Breast epithelium (tissue), 4 donors: ENCODE data around the gene CSNK2A1. TPM values are rescaled to one million over a fixed set of nuclear protein-coding genes. Genes with fewer than 3 reads are reported as not detected.

Source experiments
- DNase-seq, 2 donors: peaks; one replicate each; pipeline ENCODE4 v3.0.0-alpha.2; 2019; ENCODE audit warnings: low spot score in 2 of 2
- H3K27ac ChIP-seq, 2 donors: fragments of 200-600 bp; sonication (generic) in 1 of 2; one replicate each; pipeline ENCODE4 v1.5.1; 2016 to 2019; ENCODE audit warnings: mild to moderate bottlenecking in 1 of 2
- H3K27me3 ChIP-seq, 2 donors: fragments of 200-600 bp; sonication (generic) in 1 of 2; one replicate each; pipeline versions ENCODE4 v1.5.1 to v1.6.0; 2017 to 2019; ENCODE audit warnings: control low read depth in 1 of 2, mild to moderate bottlenecking in 1 of 2
- H3K36me3 ChIP-seq: fragments of 200-600 bp; one replicate; pipeline ENCODE4 v1.5.1; 2019
- H3K4me1 ChIP-seq, 2 donors: fragments of 200-600 bp; sonication (generic); one replicate each; pipeline ENCODE4 v1.5.1; 2016 to 2019; ENCODE audit warnings: control low read depth in 1 of 2
- H3K4me3 ChIP-seq, 3 donors: fragments of 200-600 bp; sonication (generic); 1 replicate in 2 of 3; 2 replicates in 1 of 3; pipeline ENCODE4 v1.5.1; 2016 to 2019; ENCODE audit warnings: mild to moderate bottlenecking in 3 of 3, moderate library complexity in 2 of 3
- H3K9me3 ChIP-seq, 2 donors: fragments of 200-600 bp; sonication (generic) in 1 of 2; one replicate each; pipeline ENCODE4 v1.5.1; 2016 to 2019; ENCODE audit warnings: control low read depth in 1 of 2
- POLR2A ChIP-seq: fragments of 450-650 bp; IDR thresholded peaks from one replicate; pipeline ENCODE4 v1.6.1; 2016; ENCODE audit warnings: antibody characterized with exemption, mild to moderate bottlenecking, moderate library complexity
- POLR2AphosphoS5 ChIP-seq, 3 donors: sonication (generic); formaldehyde crosslinking; IDR thresholded peaks; one replicate each; pipeline ENCODE4 v1.6.1; 2017; ENCODE audit warnings: antibody characterized with exemption in 3 of 3
- intact Hi-C: fragments of 100-400 bp; cut with DNase I; formaldehyde crosslinking; loops from one replicate; pipeline ENCODE4 v1.15.1; 2023; ENCODE audit warnings: low total_unique reads
- total RNA-seq, 3 donors: library from RNA; depleted of rRNA; stranded (reverse); fragments of >200 nt; gene quantifications; one replicate each; pipeline ENCODE4 v1.1.0, GENCODE V29; 2016
- TF ChIP-seq, protein P1 (sequence below), 3 donors: fragments of 450-650 bp; IDR thresholded peaks; one replicate each; pipeline ENCODE4 v1.5.1; 2016 to 2017; ENCODE audit warnings: antibody characterized with exemption in 3 of 3, mild to moderate bottlenecking in 3 of 3, moderate library complexity in 3 of 3

The CSNK2A1 gene
- total RNA-seq, 3 donors from 2014 or later = 55.0 to 90.9 (median 77.7) TPM

DNA sequence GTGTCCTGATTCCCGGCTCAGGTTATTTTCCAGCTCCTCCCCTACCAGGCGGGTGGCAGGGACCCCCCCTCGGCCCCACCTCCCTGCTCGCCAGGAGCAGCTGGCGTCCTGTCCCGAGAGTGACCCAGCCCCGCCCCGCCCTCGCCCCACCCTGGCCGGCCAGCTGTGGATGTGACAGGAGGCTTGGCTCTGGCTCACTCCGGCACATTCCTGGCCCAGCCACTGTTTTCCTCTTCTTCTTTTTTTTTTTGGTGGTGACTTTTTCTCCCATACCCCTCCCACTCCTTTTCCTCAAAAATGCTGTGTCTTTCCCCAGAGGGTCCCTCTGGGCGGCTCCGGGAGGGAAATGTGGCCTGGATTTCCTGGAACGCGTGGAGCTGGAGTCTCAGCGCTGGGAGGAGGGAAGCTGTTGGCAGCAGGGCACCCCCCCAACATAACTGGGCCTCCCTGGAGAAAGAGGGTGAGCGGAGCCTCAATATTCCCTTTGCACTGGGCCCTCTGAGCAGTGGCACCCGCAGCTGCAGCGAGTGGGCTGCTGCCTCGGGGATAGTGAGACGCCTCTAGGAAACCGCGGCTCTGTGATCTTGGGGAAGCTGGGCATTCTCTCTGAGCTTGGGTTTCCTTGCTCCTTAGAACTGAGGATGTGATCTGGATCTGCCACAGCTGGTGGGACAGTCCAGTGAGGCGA is 28.3 kb upstream of the CSNK2A1 start:
- Histone ChIP-seq H3K9me3 (no peaks in the 10 kb centered on the region), H3K36me3 (no peaks in the 10 kb centered on the region), H3K27me3 (peaks cover 3 to 24% of the 10 kb centered on the region in 2 donors), H3K27ac (no peak overlapping the region), H3K4me3 (peak overlapping the region in 1 of 3 donors; percentile 36), H3K4me1 (peaks cover 0 to 7% of the 10 kb centered on the region in 2 donors)
- no peak for TF ChIP-seq POLR2A
- no peak for TF ChIP-seq POLR2AphosphoS5 (IDR thresholded peaks at IDR 0.05)
- TF ChIP-seq, protein P1, sequence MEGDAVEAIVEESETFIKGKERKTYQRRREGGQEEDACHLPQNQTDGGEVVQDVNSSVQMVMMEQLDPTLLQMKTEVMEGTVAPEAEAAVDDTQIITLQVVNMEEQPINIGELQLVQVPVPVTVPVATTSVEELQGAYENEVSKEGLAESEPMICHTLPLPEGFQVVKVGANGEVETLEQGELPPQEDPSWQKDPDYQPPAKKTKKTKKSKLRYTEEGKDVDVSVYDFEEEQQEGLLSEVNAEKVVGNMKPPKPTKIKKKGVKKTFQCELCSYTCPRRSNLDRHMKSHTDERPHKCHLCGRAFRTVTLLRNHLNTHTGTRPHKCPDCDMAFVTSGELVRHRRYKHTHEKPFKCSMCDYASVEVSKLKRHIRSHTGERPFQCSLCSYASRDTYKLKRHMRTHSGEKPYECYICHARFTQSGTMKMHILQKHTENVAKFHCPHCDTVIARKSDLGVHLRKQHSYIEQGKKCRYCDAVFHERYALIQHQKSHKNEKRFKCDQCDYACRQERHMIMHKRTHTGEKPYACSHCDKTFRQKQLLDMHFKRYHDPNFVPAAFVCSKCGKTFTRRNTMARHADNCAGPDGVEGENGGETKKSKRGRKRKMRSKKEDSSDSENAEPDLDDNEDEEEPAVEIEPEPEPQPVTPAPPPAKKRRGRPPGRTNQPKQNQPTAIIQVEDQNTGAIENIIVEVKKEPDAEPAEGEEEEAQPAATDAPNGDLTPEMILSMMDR (IDR thresholded peaks at IDR 0.05) = no peak
- DNase-seq = peak; percentile 30 to 55
- intact Hi-C loops = no loop called here

DNA sequence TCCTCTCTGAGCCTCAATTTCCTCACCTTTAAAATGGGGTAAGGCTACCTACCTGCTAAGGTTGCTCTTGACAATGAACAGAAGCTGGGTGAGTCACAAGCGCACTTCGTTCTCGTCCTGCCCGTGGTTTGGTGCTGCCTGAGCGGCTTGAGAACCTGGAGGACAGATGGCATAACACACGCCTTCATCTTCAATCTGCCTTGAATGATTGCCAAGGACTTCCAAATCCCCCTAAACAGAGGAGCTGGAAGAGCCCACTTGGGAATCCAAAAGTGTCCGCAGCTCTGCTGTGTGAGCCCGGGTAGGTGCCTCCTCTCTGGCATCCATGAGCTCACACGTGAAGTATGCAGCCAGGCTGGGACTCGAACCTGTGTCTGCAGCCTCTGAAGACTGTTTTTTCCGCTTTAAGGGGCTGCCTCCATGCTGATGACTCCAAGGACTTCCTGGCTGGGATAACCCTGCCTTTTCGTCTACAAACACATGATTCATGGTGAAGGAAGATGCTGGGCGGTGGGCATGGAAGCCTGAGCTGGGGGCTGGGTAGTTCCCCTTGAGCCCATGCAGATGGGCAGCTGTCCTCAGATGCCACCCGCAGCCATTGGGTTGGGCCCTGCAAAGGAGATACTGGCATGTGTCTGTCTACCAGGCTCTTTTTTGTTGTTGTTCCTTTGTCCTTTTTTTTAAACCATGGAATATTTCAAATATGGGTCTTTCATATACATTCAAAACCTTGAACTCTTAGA is 25.3 kb upstream of the CSNK2A1 start:
- peaks cover 0 to 7% of the 10 kb centered on the region in 2 donors for H3K4me1 ChIP-seq
- TF ChIP-seq, protein P1 (IDR thresholded peaks at IDR 0.05) = no peak
- no peak for TF ChIP-seq POLR2A
- TF ChIP-seq POLR2AphosphoS5 (IDR thresholded peaks at IDR 0.05) = no peak
- H3K9me3 ChIP-seq = no peaks in the 10 kb centered on the region
- no peak overlapping the region for H3K27ac ChIP-seq
- DNase-seq = no peak
- no peaks in the 10 kb centered on the region for H3K36me3 ChIP-seq
- H3K4me3 ChIP-seq = no peak overlapping the region
- H3K27me3 ChIP-seq = peaks cover 3 to 23% of the 10 kb centered on the region in 2 donors
- intact Hi-C loops = loop anchor here (10.0 kb wide), 1 partner anchor 76 kb away; no protein-coding TSS in a partner anchor

DNA sequence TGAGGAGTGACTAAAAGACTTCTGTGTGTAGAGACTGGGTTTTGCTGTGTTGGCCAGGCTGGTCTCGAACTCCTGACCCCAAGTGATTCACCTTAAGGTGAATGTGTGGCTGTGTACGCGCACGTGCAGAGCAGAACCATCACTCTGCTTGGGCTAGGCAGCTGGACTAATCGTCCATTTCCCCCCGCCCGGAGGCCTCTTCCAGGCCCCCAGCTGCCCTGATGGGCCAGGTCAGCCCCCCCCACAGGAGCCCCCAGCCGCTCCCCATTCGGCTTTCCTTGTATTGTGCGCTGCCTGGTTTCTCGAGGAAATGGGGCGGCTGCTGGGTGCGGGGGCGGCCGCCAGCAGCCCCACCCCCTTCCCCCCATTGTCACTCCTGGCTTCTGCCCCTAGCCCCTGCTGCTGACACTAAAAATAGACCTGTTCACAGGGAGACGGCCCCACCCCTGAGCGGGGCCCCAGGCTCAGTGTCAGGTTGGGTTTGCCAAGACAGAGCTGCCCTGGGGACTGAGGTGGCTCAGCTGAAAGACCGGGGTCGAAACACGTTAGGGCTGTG is 24.6 kb upstream of the CSNK2A1 start:
- H3K27me3 ChIP-seq = peaks cover 3 to 21% of the 10 kb centered on the region in 2 donors
- H3K9me3 ChIP-seq = no peaks in the 10 kb centered on the region
- intact Hi-C loops = loop anchor here (10.0 kb wide), 1 partner anchor 77 kb away; no protein-coding TSS in a partner anchor
- DNase-seq = no peak
- H3K36me3 ChIP-seq = no peaks in the 10 kb centered on the region
- no peak for TF ChIP-seq POLR2AphosphoS5 (IDR thresholded peaks at IDR 0.05)
- TF ChIP-seq, protein P1 (IDR thresholded peaks at IDR 0.05) = no peak
- no peak for TF ChIP-seq POLR2A
- H3K4me1 ChIP-seq = peaks cover 0 to 7% of the 10 kb centered on the region in 2 donors
- no peak overlapping the region for H3K4me3 ChIP-seq
- no peak overlapping the region for H3K27ac ChIP-seq

DNA sequence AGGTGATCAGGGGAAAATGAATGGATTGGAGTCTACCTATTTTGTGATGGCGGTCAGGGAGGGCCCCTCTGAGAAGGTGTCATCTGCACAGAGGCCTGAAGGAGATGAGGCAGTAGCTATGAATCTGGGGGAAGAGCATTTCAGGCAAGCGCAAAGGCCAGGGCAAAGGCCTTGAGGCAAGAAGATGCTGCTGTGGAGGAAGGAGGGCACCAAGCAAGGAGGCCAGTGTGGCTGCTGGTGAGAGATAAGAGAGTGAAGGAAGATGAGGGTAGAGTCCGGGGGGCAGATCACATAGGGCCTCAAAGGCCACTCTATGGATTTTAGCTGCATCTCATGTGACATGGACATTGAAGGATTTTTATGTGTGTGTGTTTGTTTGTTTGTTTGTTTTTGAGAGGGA is 20.6 kb upstream of the CSNK2A1 start:
- intact Hi-C loops = loop anchor here (10.0 kb wide), 1 partner anchor 81 kb away; no protein-coding TSS in a partner anchor
- Histone ChIP-seq H3K36me3 (no peaks in the 10 kb centered on the region), H3K4me3 (no peak overlapping the region), H3K27me3 (peaks cover 3 to 24% of the 10 kb centered on the region in 2 donors), H3K9me3 (no peaks in the 10 kb centered on the region), H3K27ac (no peak overlapping the region), H3K4me1 (no peaks in the 10 kb centered on the region)
- no peak for TF ChIP-seq POLR2AphosphoS5 (IDR thresholded peaks at IDR 0.05)
- TF ChIP-seq, protein P1 (IDR thresholded peaks at IDR 0.05) = no peak
- TF ChIP-seq POLR2A = no peak
- DNase-seq = no peak
